NCI-H1930 (cell line): ENCODE measurements around the gene GIT1.

Experiments used
- DNase-seq, 2 experiments: peaks; one replicate each; lab custom pipeline; 2025; lab: John Stamatoyannopoulos, UW

The GIT1 gene

GRCh38 chr17:29615492-29616299 is 26.2 kb upstream of the GIT1 start:
- DNase-seq: no peak

- DNase-seq: no peak
These were observed 25.6 kb upstream of the GIT1 start for GRCh38 chr17:29615048-29615385.

GRCh38 chr17:29614349-29615047 is 25.1 kb upstream of the GIT1 start:
- DNase-seq: no peak

GRCh38 chr17:29613856-29614255 is 24.4 kb upstream of the GIT1 start:
- no peak for DNase-seq

- DNase-seq: no peak
These were observed 23.9 kb upstream of the GIT1 start for GRCh38 chr17:29613352-29613837.

- DNase-seq: no peak
These were observed 23.2 kb upstream of the GIT1 start for GRCh38 chr17:29612404-29613280.

- no peak for DNase-seq
These were observed 22.6 kb upstream of the GIT1 start for GRCh38 chr17:29612094-29612403.

- no peak for DNase-seq
These were observed 22.1 kb upstream of the GIT1 start for GRCh38 chr17:29611351-29612093.

GRCh38 chr17:29610395-29610794 is 20.9 kb upstream of the GIT1 start:
- no peak for DNase-seq

GRCh38 chr17:29608986-29609385 is 19.5 kb upstream of the GIT1 start:
- DNase-seq: no peak

GRCh38 chr17:29607557-29608195 is 18.2 kb upstream of the GIT1 start:
- DNase-seq: no peak

GRCh38 chr17:29603109-29603674 is 13.7 kb upstream of the GIT1 start:
- no peak for DNase-seq

GRCh38 chr17:29597361-29598172 is 8.1 kb upstream of the GIT1 start:
- DNase-seq: no peak

- no peak for DNase-seq
These were observed 7.4 kb upstream of the GIT1 start for GRCh38 chr17:29596811-29597210.

- no peak for DNase-seq
These were observed 6.7 kb upstream of the GIT1 start for GRCh38 chr17:29595943-29596774.

GRCh38 chr17:29595107-29595942 is 5.9 kb upstream of the GIT1 start:
- no peak for DNase-seq

GRCh38 chr17:29594519-29595090 is 5.2 kb upstream of the GIT1 start:
- no peak for DNase-seq
